GM23248 (cell line): ENCODE measurements around the gene TRAF4.
"Not testable (repeated sequence)": the region's sequence is repeated elsewhere in the genome, so short reads cannot be mapped to it uniquely, and the experiment has no call there.

Experiments
- EZH2 ChIP-seq: fragments of 200-600 bp; sonication (generic); IDR thresholded peaks from 2 replicates; pipeline ENCODE4 v1.6.1; 2018; ENCODE audit warnings: antibody characterized with exemption, mild to moderate bottlenecking; ENCODE audit not compliant: insufficient read depth, poor library complexity, severe bottlenecking
- EZH2phosphoT487 ChIP-seq: fragments of 200-600 bp; sonication (generic); IDR thresholded peaks from 2 replicates; pipeline ENCODE4 v1.6.1; 2018; ENCODE audit warnings: antibody characterized with exemption, moderate library complexity, mild to moderate bottlenecking, low read depth; ENCODE audit not compliant: insufficient read depth

DNA sequence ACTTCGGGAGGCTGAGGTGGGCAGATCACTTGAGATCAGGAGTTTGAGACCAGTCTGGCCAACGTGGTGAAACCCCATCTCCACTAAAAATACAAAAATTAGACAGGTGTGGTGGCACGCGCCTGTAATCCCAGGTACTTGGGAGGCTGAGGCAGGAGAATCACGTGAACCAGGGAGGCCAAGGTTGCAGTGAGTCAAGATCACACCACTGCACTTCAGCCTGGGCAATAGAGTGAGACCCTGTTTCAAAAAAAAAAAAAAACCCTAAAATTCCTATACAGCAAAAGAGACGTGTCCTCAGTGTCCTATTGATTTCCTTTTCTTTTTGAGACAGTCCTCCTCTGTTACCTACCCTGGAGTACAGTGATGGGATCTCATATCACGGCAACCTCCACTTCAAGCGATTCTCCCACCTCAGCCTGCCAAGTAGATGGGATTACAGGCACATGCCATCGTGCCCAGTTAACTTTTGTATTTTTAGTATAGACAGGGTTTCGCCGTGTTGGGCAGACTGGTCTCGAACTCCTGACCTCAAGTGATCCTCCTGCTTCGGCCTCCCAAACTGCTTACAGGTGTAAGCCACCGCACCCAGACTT is 51.1 kb downstream of the TRAF4 start:
- TF ChIP-seq EZH2, EZH2phosphoT487: not testable (repeated sequence)
